ENCODE data around the gene LAMA1.

Gene LAMA1

GRCh38 chr18:7066965-7067555, 50.5 kb downstream of the LAMA1 start:
- no peak overlapping the region for H3K27ac ChIP-seq (ENCODE audit: low read length)
- no peak overlapping the region for H3K4me3 ChIP-seq (ENCODE audit: low read depth in 1 of 2, low read length in 2 of 2)
- no peaks in the 10 kb centered on the region for H3K36me3 ChIP-seq (ENCODE audit: insufficient read depth, low read length)
- no peak overlapping the region for H3K9ac ChIP-seq (ENCODE audit: low read depth, low read length)
- H3K9me3 ChIP-seq (ENCODE audit: insufficient read depth, low read length, severe bottlenecking) = no peaks in the 10 kb centered on the region
- H3K79me2 ChIP-seq (ENCODE audit: insufficient read depth, low read length) = no peaks in the 10 kb centered on the region
- ATAC-seq (ENCODE audit: insufficient read depth, low read depth) (no peak), DNase-seq (no peak)
- no peaks in the 10 kb centered on the region for H3K4me1 ChIP-seq (ENCODE audit: insufficient read depth, low read length)
- no peaks in the 10 kb centered on the region for H3K27me3 ChIP-seq (ENCODE audit: insufficient read depth, low read length, poor library complexity)
- H3K4me2 ChIP-seq (ENCODE audit: insufficient read depth, low read length) = no peak overlapping the region
- TF ChIP-seq EZH2 (IDR thresholded peaks at IDR 0.05; ENCODE audit: borderline replicate concordance, low read depth, low read length, severe bottlenecking) (no peak), CTCF (IDR thresholded peaks at IDR 0.05; ENCODE audit: borderline replicate concordance, extremely low read depth, low read length, poor library complexity, severe bottlenecking) (no peak)
- no peaks in the 10 kb centered on the region for H4K20me1 ChIP-seq (ENCODE audit: insufficient read depth, low read length)
- no peak overlapping the region for H2AFZ ChIP-seq (ENCODE audit: low read depth, low read length)

DNA sequence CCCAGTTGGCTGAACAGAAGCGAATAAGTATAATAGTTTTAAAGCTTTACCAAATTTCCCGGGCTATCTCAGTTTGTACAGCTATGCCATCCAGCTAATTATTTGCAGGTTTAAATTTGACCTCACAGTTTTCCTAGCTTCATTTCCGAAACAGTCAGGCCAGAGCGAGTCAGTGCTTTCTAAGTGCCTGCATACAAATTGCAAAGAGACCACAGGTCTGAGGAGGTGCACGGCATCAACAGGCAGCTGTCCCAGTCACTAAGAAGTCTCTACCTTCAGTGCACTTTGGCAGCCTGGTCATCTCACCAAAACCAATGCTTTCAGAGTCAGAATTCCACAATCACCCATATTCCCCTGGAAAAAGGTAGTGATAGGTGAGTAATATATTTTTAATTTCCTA, 51.9 kb downstream of the LAMA1 start:
- ATAC-seq (ENCODE audit: insufficient read depth, low read depth) (no peak), DNase-seq (no peak)
- H3K27me3 ChIP-seq (ENCODE audit: insufficient read depth, low read length, poor library complexity) = no peaks in the 10 kb centered on the region
- no peaks in the 10 kb centered on the region for H3K4me1 ChIP-seq (ENCODE audit: insufficient read depth, low read length)
- no peak overlapping the region for H3K9ac ChIP-seq (ENCODE audit: low read depth, low read length)
- H3K27ac ChIP-seq (ENCODE audit: low read length) = no peak overlapping the region
- H3K79me2 ChIP-seq (ENCODE audit: insufficient read depth, low read length) = no peaks in the 10 kb centered on the region
- H3K9me3 ChIP-seq (ENCODE audit: insufficient read depth, low read length, severe bottlenecking) = no peaks in the 10 kb centered on the region
- no peak overlapping the region for H3K4me3 ChIP-seq (ENCODE audit: low read depth in 1 of 2, low read length in 2 of 2)
- H4K20me1 ChIP-seq (ENCODE audit: insufficient read depth, low read length) = no peaks in the 10 kb centered on the region
- no peak overlapping the region for H2AFZ ChIP-seq (ENCODE audit: low read depth, low read length)
- no peak overlapping the region for H3K4me2 ChIP-seq (ENCODE audit: insufficient read depth, low read length)
- no peaks in the 10 kb centered on the region for H3K36me3 ChIP-seq (ENCODE audit: insufficient read depth, low read length)
- TF ChIP-seq CTCF (IDR thresholded peaks at IDR 0.05; ENCODE audit: borderline replicate concordance, extremely low read depth, low read length, poor library complexity, severe bottlenecking) = no peak
- no peak for TF ChIP-seq EZH2 (IDR thresholded peaks at IDR 0.05; ENCODE audit: borderline replicate concordance, low read depth, low read length, severe bottlenecking)

DNA sequence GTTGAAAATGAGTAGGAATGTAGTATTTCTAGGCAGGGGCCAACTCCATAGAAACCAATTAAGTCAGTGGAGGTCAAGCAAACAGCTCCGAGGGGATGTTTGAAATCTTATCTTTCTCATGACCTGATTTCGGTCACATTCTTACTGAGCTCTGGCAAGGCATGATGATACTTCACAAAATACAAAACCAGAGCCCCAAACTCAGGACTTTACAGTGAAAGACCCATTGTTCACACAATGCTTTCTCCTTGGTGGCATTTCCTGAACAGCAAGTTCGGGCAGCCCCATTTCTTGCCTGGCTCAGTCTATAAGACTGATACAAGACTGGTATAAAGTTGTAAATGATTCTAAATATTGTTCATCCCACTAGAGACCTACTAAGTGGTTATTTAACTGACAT, 53.3 kb downstream of the LAMA1 start:
- H3K27me3 ChIP-seq (ENCODE audit: insufficient read depth, low read length, poor library complexity) = no peaks in the 10 kb centered on the region
- H3K27ac ChIP-seq (ENCODE audit: low read length) = no peak overlapping the region
- DNase-seq = no peak

More for the DNA sequence above, 53.3 kb downstream of the LAMA1 start:
- ATAC-seq (ENCODE audit: insufficient read depth, low read depth) = no peak
- TF ChIP-seq CTCF (IDR thresholded peaks at IDR 0.05; ENCODE audit: borderline replicate concordance, extremely low read depth, low read length, poor library complexity, severe bottlenecking) (no peak), EZH2 (IDR thresholded peaks at IDR 0.05; ENCODE audit: borderline replicate concordance, low read depth, low read length, severe bottlenecking) (no peak)
- Histone ChIP-seq H3K4me1 (ENCODE audit: insufficient read depth, low read length) (no peaks in the 10 kb centered on the region), H2AFZ (ENCODE audit: low read depth, low read length) (no peak overlapping the region), H3K4me3 (ENCODE audit: low read depth in 1 of 2, low read length in 2 of 2) (no peak overlapping the region), H3K36me3 (ENCODE audit: insufficient read depth, low read length) (no peaks in the 10 kb centered on the region), H3K9me3 (ENCODE audit: insufficient read depth, low read length, severe bottlenecking) (no peaks in the 10 kb centered on the region), H4K20me1 (ENCODE audit: insufficient read depth, low read length) (no peaks in the 10 kb centered on the region), H3K4me2 (ENCODE audit: insufficient read depth, low read length) (no peak overlapping the region), H3K79me2 (ENCODE audit: insufficient read depth, low read length) (no peaks in the 10 kb centered on the region), H3K9ac (ENCODE audit: low read depth, low read length) (no peak overlapping the region)
